Astrocyte of the spinal cord (primary cell): Measurements from ENCODE around the gene EMP1.
A peak's percentile ranks its signal among the peaks of the same experiment; 100 is the strongest.

Experiments used
- DNase-seq: peaks from one replicate; pipeline ENCODE4 v3.0.0; 2011; ENCODE audit warnings: low read depth, low spot score
- H3K4me3 ChIP-seq: 2 replicates; pipeline ENCODE4 v1.5.1; 2011; ENCODE audit warnings: low read depth, mild to moderate bottlenecking, low read length, moderate library complexity
- CTCF ChIP-seq: IDR thresholded peaks from 2 replicates; pipeline ENCODE4 v1.5.1; 2012; ENCODE audit warnings: low read depth, mild to moderate bottlenecking, low read length, inconsistent platforms
- in situ Hi-C: cut with HindIII; loops from 2 replicates; pipeline ENCODE4 v1.10.0; 2017; ENCODE audit warnings: low sequenced_read_pairs

The EMP1 gene

GRCh38 chr12:13163868-13164635 is 32.5 kb upstream of the EMP1 start:
- in situ Hi-C loops, result no loop called here
- H3K4me3 ChIP-seq, result no peak overlapping the region
- TF ChIP-seq CTCF, result no peak
- no peak for DNase-seq

- in situ Hi-C loops, result no loop called here
- no peak overlapping the region for H3K4me3 ChIP-seq
- DNase-seq, result no peak
- TF ChIP-seq CTCF, result no peak
Measured at GRCh38 chr12:13164921-13165616, 31.5 kb upstream of the EMP1 start.

- in situ Hi-C loops, result no loop called here
- no peak overlapping the region for H3K4me3 ChIP-seq
- no peak for TF ChIP-seq CTCF
- peak; percentile 81 for DNase-seq
Measured at GRCh38 chr12:13165617-13166041, 30.9 kb upstream of the EMP1 start.

GRCh38 chr12:13167226-13167625 is 29.3 kb upstream of the EMP1 start:
- DNase-seq, result no peak
- in situ Hi-C loops, result no loop called here
- no peak overlapping the region for H3K4me3 ChIP-seq
- no peak for TF ChIP-seq CTCF

GRCh38 chr12:13167906-13168305 is 28.6 kb upstream of the EMP1 start:
- no peak overlapping the region for H3K4me3 ChIP-seq
- in situ Hi-C loops, result no loop called here
- no peak for DNase-seq
- TF ChIP-seq CTCF, result no peak

- in situ Hi-C loops, result no loop called here
- no peak for TF ChIP-seq CTCF
- no peak overlapping the region for H3K4me3 ChIP-seq
- no peak for DNase-seq
Measured at GRCh38 chr12:13169272-13169671, 27.3 kb upstream of the EMP1 start.
